GM23248 (cell line): ENCODE results near the gene PREX1. TPM values are rescaled to one million over a fixed set of nuclear protein-coding genes. Genes with fewer than 3 reads are reported as not detected.

ENCODE experiments used
- DNase-seq: peaks from one replicate; pipeline ENCODE4 v3.0.0-alpha.2; 2015
- H2AFZ ChIP-seq: fragments of 200-600 bp; sonication (generic); 2 replicates; pipeline ENCODE4 v1.6.1; 2016; ENCODE audit warnings: antibody characterized with exemption
- H3F3A ChIP-seq: fragments of 200-600 bp; sonication (generic); 2 replicates; pipeline ENCODE4 v1.6.1; 2016; ENCODE audit warnings: mild to moderate bottlenecking, antibody characterized with exemption, mixed run types; ENCODE audit not compliant: insufficient read depth
- H3K27ac ChIP-seq: fragments of 200-600 bp; sonication (generic); 2 replicates; pipeline ENCODE4 v1.5.1; 2016; ENCODE audit warnings: mild to moderate bottlenecking
- H3K27me3 ChIP-seq: fragments of 200-600 bp; sonication (generic); replicated peaks from 2 replicates; pipeline ENCODE4 v1.6.1; 2016; ENCODE audit warnings: mild to moderate bottlenecking; ENCODE audit not compliant: insufficient read depth
- H3K36me3 ChIP-seq: fragments of 200-600 bp; sonication (generic); 2 replicates; pipeline ENCODE4 v1.6.1; 2016; ENCODE audit warnings: low read depth, mild to moderate bottlenecking
- H3K4me1 ChIP-seq: fragments of 200-600 bp; sonication (generic); 2 replicates; pipeline ENCODE4 v1.6.1; 2016; ENCODE audit warnings: mild to moderate bottlenecking; ENCODE audit not compliant: insufficient read depth
- H3K4me2 ChIP-seq: fragments of 200-600 bp; sonication (generic); one replicate; pipeline ENCODE4 v1.6.1; 2016; ENCODE audit warnings: mild to moderate bottlenecking; ENCODE audit not compliant: unreplicated experiment
- H3K4me3 ChIP-seq: fragments of 200-600 bp; sonication (generic); 2 replicates; pipeline ENCODE4 v1.5.1; 2016; ENCODE audit warnings: mild to moderate bottlenecking
- H3K79me2 ChIP-seq: fragments of 200-600 bp; sonication (generic); 2 replicates; pipeline ENCODE4 v1.6.1; 2016; ENCODE audit warnings: mild to moderate bottlenecking; ENCODE audit not compliant: insufficient read depth
- H3K9ac ChIP-seq: fragments of 200-600 bp; sonication (generic); 2 replicates; pipeline ENCODE4 v1.6.1; 2016; ENCODE audit warnings: mild to moderate bottlenecking
- H3K9me2 ChIP-seq: fragments of 200-600 bp; sonication (generic); 2 replicates; pipeline ENCODE4 v1.6.1; 2016; ENCODE audit warnings: mixed run types, mild to moderate bottlenecking, moderate library complexity; ENCODE audit not compliant: insufficient read depth
- H3K9me3 ChIP-seq: fragments of 200-600 bp; sonication (generic); one replicate; pipeline ENCODE4 v1.6.1; 2017; ENCODE audit warnings: low read depth
- H4K20me1 ChIP-seq: fragments of 200-600 bp; sonication (generic); 2 replicates; pipeline ENCODE4 v1.6.0; 2016; ENCODE audit not compliant: insufficient read depth
- EZH2 ChIP-seq: fragments of 200-600 bp; sonication (generic); IDR thresholded peaks from 2 replicates; pipeline ENCODE4 v1.6.1; 2018; ENCODE audit warnings: antibody characterized with exemption, mild to moderate bottlenecking; ENCODE audit not compliant: insufficient read depth, poor library complexity, severe bottlenecking
- EZH2phosphoT487 ChIP-seq: fragments of 200-600 bp; sonication (generic); IDR thresholded peaks from 2 replicates; pipeline ENCODE4 v1.6.1; 2018; ENCODE audit warnings: antibody characterized with exemption, moderate library complexity, mild to moderate bottlenecking, low read depth; ENCODE audit not compliant: insufficient read depth
- WGBS, 2 experiments: methylation state at CpG; one replicate each; pipeline ENCODE4 v1.1.6; 2015 to 2017; ENCODE audit warnings: low lambda C conversion rate in 2 of 2, low coverage in 1 of 2; ENCODE audit errors: missing lambda C conversion rate in 2 of 2; 5-methylcytosine and 5-hydroxymethylcytosine counted together
- in situ Hi-C: fragments of 300-500 bp; cut with MboI; formaldehyde crosslinking; loops from 2 replicates; pipeline ENCODE4 v1.15.0; 2020
- polyA plus RNA-seq: library from polyadenylated mRNA; unstranded; fragments of >200 nt; fragmentation: Nextera tagmentation; extraction: Ambion mirVana; gene quantifications from 2 replicates; pipeline ENCODE4 v1.2.1, GENCODE V29; 2016
- total RNA-seq: library from RNA; depleted of rRNA; stranded (reverse); fragments of >200 nt; shearing (Covaris generic); gene quantifications from 2 replicates; pipeline ENCODE4 v1.2.3, GENCODE V29; 2014

Gene PREX1
- total and polyA plus RNA-seq, 2 experiments from 2014 or later = 0.13 to 0.65 TPM

GRCh38 chr20:48656137-48656536 lies 171.7 kb downstream of the PREX1 start:
- no peaks in the 10 kb centered on the region for H3K79me2 ChIP-seq
- H3K36me3 ChIP-seq = no peaks in the 10 kb centered on the region
- no peaks in the 10 kb centered on the region for H4K20me1 ChIP-seq
- in situ Hi-C loops = loop anchor here (5.0 kb wide), 1 partner anchor 251 kb away; no protein-coding TSS in a partner anchor
- WGBS, 2 experiments = 70 to 84% methylated on average over 8 of the region's 8 CpGs
- H3K27ac ChIP-seq = no peak overlapping the region
- no peak overlapping the region for H2AFZ ChIP-seq
- H3K9me2 ChIP-seq = no peaks in the 10 kb centered on the region
- no peak overlapping the region for H3K9ac ChIP-seq
- H3K27me3 ChIP-seq = no peaks in the 10 kb centered on the region
- H3K4me3 ChIP-seq = no peak overlapping the region
- DNase-seq = no peak
- H3F3A ChIP-seq = no peaks in the 10 kb centered on the region
- no peak overlapping the region for H3K4me2 ChIP-seq
- H3K9me3 ChIP-seq = no peaks in the 10 kb centered on the region
- no peaks in the 10 kb centered on the region for H3K4me1 ChIP-seq
- TF ChIP-seq EZH2 (no peak), EZH2phosphoT487 (no peak)

GRCh38 chr20:48653706-48654051 lies 174.1 kb downstream of the PREX1 start:
- 89 to 90% methylated on average over 10 of the region's 10 CpGs for WGBS, 2 experiments
- no peaks in the 10 kb centered on the region for H3F3A ChIP-seq
- no peaks in the 10 kb centered on the region for H4K20me1 ChIP-seq
- H3K9me2 ChIP-seq = no peaks in the 10 kb centered on the region
- TF ChIP-seq EZH2phosphoT487 = no peak
- TF ChIP-seq EZH2 = no peak
- DNase-seq = no peak
- no peak overlapping the region for H3K27ac ChIP-seq
- no peaks in the 10 kb centered on the region for H3K36me3 ChIP-seq
- in situ Hi-C loops = no loop called here
- H3K9ac ChIP-seq = no peak overlapping the region
- H3K4me3 ChIP-seq = no peak overlapping the region
- H3K4me1 ChIP-seq = no peaks in the 10 kb centered on the region
- no peak overlapping the region for H3K4me2 ChIP-seq
- H3K27me3 ChIP-seq = no peaks in the 10 kb centered on the region
- H3K79me2 ChIP-seq = no peaks in the 10 kb centered on the region
- no peak overlapping the region for H2AFZ ChIP-seq
- no peaks in the 10 kb centered on the region for H3K9me3 ChIP-seq

GRCh38 chr20:48652961-48653705 lies 174.7 kb downstream of the PREX1 start:
- no peak overlapping the region for H2AFZ ChIP-seq
- H3K4me1 ChIP-seq = no peaks in the 10 kb centered on the region
- H4K20me1 ChIP-seq = no peaks in the 10 kb centered on the region
- 61 to 70% methylated on average over 12 to 16 of the region's 16 CpGs for WGBS, 2 experiments
- H3K9me3 ChIP-seq = no peaks in the 10 kb centered on the region
- no peaks in the 10 kb centered on the region for H3K27me3 ChIP-seq
- no peak overlapping the region for H3K4me3 ChIP-seq
- no peak for TF ChIP-seq EZH2
- no peak for TF ChIP-seq EZH2phosphoT487
- H3K9ac ChIP-seq = no peak overlapping the region
- in situ Hi-C loops = no loop called here
- no peaks in the 10 kb centered on the region for H3F3A ChIP-seq
- H3K79me2 ChIP-seq = no peaks in the 10 kb centered on the region
- no peak overlapping the region for H3K27ac ChIP-seq
- no peak for DNase-seq
- no peaks in the 10 kb centered on the region for H3K9me2 ChIP-seq
- H3K4me2 ChIP-seq = no peak overlapping the region
- H3K36me3 ChIP-seq = no peaks in the 10 kb centered on the region

GRCh38 chr20:48651960-48652359 lies 175.8 kb downstream of the PREX1 start:
- Histone ChIP-seq H2AFZ (no peak overlapping the region), H3K27me3 (no peaks in the 10 kb centered on the region), H3K4me3 (no peak overlapping the region), H3K9me3 (no peaks in the 10 kb centered on the region), H3K4me2 (no peak overlapping the region), H3K79me2 (no peaks in the 10 kb centered on the region), H3F3A (no peaks in the 10 kb centered on the region), H4K20me1 (no peaks in the 10 kb centered on the region), H3K4me1 (no peaks in the 10 kb centered on the region), H3K9me2 (no peaks in the 10 kb centered on the region), H3K36me3 (no peaks in the 10 kb centered on the region), H3K9ac (no peak overlapping the region), H3K27ac (no peak overlapping the region)
- WGBS, 2 experiments = 93 to 96% methylated on average over 11 of the region's 11 CpGs
- TF ChIP-seq EZH2 (no peak), EZH2phosphoT487 (no peak)
- in situ Hi-C loops = no loop called here
- DNase-seq = no peak
